Activated T-helper 1 cell treated with anti-CD3 and anti-CD28 coated beads, Interleukin-2, amount 50 U/mL, for 16 hours (primary cell): Measurements from ENCODE around the gene ANAPC2.
A peak's percentile ranks its signal among the peaks of the same experiment; 100 is the strongest.

ENCODE experiments used
- DNase-seq, 2 donors: peaks; one replicate each; pipeline ENCODE4 v3.0.0-alpha.2; 2020; ENCODE audit warnings: low read depth in 1 of 2, low spot score in 1 of 2

ANAPC2 gene

GRCh38 chr9:137227853-137228505, 39.6 kb upstream of the ANAPC2 start:
- DNase-seq, result no peak

DNA sequence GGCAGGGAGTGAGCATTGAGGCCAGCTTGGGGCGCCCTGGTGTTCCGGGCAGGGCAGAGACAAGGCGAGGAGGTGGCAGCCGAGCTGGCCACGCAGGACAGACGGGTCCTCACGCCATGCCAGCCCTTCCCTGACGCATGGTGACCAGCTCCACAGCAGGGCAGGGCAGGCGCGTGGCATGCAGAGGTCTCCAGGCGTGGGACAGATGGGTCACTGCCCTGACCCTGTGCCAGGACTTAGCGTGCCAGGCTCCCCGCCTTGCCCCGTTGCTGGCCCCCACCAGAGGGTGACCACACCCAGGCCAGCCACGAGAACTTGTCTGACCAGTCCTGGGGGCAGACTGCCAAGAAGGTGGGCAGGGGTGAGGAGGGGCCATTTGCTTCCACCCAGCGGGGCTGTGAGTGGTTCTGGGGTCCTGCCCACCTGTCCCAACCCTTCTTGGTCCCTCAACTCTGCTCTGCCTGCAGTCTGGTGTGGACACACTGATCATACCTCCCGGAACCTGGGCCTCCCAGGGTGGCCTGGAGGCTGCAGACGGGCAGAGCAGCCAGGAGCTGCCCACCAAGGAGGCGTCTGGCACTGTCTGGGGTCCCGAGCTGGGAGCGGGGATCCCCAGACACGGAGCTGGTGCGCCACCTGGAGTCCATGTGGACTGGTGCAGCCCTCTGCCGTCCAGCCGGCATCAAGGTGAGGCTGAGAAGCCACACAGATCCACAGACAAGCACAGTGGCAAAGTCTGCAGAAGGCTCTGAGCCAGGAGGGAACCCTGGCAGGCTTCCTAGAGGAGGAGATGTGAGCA, 38.9 kb upstream of the ANAPC2 start, which contains the start of gene RNF224:
Gene RNF224 (plus strand): TSS at position 449 of the 799 bp plus-strand sequence. CDS start 834 bp downstream, outside the sequence.
- peak; percentile 61 to 66 for DNase-seq

DNA sequence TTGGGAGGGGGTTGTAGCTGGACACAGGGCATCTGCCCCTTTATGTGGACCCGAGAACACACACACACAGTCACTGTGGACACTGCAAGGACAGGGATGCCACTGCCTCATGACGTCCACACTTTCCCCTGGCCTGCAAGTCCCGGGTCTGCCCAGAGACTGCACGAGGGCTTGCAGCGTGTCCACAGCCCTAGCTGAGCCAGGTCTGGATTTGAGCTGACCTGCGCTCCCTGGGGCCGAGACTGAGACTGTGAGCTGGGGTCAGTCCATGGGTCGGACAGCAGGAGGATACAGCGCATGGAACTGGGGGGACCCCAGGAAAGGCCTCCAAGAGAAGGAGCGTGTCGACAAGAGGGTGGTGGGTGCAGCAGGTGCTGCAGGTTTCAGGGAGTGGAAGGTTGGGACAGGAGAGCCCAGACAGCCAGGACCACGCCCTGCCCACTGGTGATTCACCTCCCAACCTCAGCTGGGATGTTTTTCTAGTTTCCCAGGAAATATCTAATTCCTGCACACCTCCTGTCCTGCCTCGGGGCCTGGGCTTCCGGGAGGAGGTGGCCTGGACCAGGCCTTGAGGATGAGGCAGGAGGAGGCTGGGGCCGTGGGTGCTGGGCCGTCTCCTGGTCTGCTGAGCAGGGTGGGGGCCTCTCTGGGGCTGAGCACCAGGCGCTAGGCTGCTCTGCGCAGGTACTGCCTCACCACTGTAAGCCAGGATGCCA, 38.1 kb upstream of the ANAPC2 start:
- no peak for DNase-seq

- no peak for DNase-seq
Measured at GRCh38 chr9:137225699-137226331, 37.5 kb upstream of the ANAPC2 start.

DNA sequence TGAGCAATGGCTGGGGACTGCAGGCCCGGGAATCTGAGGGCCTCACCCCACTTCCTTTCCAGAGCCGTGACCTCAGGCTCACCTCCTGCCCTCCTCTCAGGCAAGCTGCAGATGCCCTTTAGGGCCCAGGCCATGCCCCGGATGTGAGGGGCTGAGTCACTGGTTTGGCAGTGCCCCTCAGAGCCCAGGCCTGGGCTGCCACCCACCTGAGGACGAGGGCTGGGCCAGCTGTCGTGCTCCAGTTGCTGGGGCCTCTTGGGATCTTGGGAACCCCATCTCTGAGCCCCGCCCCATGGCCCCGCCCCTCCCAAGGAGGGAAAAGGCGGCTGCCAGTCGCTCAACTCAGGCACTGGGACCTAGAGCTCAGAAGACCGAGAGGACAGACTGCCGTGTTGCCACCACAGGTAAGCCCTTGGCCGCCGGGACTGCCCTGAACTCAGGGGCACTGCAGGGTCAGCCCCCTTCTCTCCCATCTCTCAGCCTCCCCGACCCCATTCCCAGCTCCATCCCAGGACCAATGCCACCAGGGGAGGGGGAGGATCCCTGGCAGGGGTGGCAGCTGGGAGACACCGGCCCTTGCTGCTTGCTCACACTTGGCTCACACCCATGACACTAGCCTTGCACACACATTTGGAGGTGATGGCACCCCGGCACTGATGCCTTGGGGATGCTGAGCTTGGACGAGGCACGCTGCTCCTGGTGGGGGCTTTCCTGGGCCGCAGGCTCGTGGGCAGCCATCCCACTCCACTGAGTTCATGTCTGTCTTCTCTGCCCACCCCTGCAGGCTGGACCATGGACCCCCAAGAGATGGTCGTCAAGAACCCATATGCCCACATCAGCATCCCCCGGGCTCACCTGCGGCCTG, 36.7 kb upstream of the ANAPC2 start, which contains the start of gene CYSRT1:
Gene CYSRT1 (plus strand): TSS at position 345 of the 865 bp plus-strand sequence. CDS start 448 bp downstream, at position 793.
- no peak for DNase-seq

- peak; percentile 93 to 98 for DNase-seq
Measured at GRCh38 chr9:137223078-137223970, 35.0 kb upstream of the ANAPC2 start.

DNA sequence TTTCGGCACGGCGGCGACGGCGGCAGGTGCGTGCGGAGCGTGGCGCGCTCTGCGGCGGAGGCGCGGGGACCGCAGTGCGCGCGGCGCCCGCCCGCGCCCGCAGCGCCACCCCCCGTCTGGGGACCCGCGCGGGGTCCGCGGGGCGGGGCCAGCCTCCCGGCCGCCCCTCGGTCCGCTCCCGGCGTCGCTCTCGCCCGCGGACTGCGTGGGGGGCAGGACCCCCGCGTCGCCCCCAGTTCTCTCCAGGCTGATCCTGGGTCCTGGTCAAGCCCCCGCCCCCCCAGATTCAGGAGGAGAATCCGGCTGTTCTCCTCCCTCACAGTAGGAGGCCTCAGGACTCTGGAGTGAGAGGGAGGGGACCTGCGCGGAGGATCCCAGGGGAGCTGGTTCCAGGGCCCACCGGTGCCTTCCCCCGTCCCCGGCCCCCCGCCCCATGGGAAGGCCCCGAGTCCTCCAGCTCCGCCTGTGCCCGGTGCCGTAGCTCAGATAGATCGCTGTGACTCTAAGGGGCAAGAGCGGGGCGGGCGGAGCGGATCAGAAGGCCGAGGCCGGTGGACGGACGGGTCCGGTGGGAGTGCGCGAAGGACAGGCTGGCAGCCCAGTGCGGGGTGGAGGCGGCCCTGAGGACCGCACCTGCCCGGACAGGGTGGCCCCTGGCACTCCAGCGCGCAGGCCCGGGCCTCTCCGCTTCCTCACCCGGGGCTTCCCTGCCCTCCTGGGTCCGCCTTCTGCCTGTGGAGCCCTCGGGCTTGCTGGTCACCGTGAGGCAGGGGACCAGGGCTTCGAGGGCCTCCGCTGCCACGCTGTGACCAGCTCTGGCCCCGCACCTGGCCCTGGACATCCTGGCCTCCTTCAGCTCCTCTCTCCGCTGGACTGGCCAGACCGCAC, 34.1 kb upstream of the ANAPC2 start, which contains the start of gene RNF208:
Gene RNF208 (minus strand): TSS at position 51 of the 888 bp plus-strand sequence. CDS start 1,028 bp downstream, outside the sequence.
- DNase-seq, result no peak

DNA sequence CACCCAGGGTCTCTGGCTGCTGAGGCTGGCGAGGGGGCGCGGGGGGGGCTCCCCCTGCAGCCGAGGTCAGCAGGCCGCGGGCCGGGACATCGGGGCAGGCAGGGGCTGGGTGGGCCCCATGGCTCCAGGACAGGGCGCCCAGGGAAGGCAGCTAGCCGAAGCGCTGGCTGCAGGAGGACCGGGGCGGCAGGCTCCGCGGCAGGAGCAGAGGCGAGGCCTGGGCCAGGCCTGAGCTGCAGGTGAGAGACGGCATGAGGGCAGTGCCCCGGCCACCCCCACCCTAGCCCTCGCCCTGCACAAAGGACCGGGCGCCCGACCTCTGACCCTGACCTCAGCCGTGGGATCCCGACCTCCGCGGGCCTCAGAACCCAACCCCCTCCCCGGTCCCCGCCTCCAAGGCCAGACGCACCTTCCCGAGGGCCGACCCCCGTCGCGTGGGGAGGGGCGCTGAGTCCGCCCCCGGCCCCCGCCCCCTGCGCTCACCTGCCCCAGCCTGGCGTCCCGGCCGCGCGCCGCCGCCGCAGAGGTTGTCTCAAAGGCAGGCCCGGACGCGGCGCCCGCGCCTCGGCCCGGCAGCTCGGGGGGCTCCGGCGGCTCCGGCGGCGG, 33.2 kb upstream of the ANAPC2 start:
- DNase-seq, result no peak

DNA sequence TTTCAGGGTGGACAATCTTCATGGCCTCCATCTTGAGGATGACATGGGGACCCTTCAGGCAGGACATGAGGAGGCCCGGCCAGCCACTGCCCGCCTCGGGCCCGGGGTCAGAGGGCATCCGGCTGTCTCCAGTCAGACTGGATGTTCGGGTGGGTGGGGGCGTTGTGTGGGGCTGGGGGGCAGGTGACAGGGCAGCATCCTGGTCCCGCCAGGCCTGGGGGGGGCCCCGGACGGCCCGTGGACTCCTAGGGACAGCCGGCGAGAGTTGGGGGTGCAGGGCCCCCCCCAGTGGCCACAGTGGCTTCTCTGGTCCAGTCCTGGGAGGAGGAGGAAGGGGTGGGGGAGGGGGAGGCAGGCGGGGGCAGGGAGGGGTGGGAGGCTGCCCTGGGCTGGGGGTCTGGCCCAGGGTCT, 32.7 kb upstream of the ANAPC2 start:
- no peak for DNase-seq

DNA sequence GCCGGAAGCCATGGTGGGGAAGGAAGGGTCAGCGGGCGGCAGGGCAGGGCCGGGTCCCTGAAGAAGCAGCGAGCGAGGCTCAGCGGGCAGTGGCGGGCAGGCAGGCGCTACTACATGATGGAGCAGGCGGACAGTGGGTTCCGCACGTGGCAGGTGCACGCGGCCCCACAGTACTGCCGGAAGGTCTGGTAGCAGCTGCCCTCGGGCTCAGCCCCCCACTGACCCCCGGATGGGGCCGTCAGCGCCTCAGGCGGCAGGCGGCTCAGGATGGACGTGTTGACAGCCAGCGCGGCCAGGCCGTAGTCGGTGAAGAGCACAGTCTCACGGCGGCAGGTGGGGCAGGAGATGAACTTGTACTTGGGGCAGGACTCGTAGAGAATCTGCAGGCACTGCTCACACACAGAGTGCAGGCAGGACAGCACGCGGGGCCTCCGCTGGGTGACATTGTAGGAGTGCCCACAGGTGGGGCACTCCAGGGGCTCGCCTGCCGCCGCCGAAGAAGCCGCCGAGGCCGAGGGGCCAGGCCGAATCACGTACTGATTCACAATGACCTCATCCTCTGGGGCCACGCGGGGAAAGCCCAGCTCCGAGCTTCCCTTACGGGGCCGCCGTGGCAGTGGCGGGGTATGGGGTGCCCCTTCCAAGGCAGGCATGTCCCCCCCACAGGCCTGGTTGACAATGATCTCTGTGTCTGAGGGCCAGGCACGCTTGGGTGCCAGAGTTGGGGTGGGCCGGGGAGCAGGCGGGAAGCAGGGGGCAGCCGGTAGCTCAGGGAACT, 32.1 kb upstream of the ANAPC2 start:
- no peak for DNase-seq

DNA sequence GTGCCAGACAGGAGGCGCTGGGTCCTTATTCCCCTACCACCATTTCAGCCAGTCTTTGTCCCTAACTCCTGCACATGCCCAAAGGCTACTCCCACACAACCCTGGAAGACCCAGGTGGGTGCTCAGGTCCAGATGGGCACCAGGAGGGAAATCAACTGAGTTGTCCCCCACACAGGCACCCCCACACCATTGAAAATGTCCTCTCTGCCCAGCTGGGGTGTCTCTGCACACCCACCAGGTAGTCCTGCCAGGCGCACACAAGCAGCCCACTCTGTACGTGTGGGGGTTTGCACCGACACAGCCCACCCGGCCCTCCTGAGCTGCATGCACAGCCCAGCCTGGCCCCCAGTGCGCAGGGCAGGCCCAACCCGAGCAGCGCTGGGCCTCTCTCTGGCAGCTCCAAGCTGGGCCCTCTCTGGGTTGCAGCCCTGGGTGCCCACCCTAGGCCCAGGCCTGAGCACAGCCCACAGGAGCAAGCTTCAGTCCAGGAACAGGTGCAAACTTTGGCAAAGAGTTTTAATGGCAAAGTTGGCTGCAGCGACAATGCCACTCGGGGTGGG, 31.5 kb upstream of the ANAPC2 start:
- no peak for DNase-seq

- DNase-seq, result no peak
Measured at GRCh38 chr9:137218754-137219271, 30.5 kb upstream of the ANAPC2 start.

GRCh38 chr9:137218212-137218753, 29.9 kb upstream of the ANAPC2 start:
- DNase-seq, result no peak

GRCh38 chr9:137217276-137218211, 29.2 kb upstream of the ANAPC2 start:
- DNase-seq, result no peak
